ENCODE measurements around the gene OR3A3. TPM values are rescaled to one million over a fixed set of nuclear protein-coding genes. Genes with fewer than 3 reads are reported as not detected.

OR3A3 gene
- total RNA-seq, 1 donor from 2014 or later, result not detected

GRCh38 chr17:3471599-3471998 lies 60.4 kb downstream of the OR3A3 start, which contains the start of gene SPATA22:
TSS of gene SPATA22 (minus strand) at chr17:3471819. CDS start at chr17:3469325, 2,494 bp downstream.
- no peak for DNase-seq (ENCODE audit: extremely low read depth, low read depth, low spot score)

- no peak for DNase-seq (ENCODE audit: extremely low read depth, low read depth, low spot score)
Observed at GRCh38 chr17:3472137-3472536, 61.0 kb downstream of the OR3A3 start.

Other genes starting within 250 kb of the OR3A3 start
- gene OR1A2, start 213.9 kb upstream of the OR3A3 start, total RNA-seq, result not detected in 2 replicates
- not detected in 2 replicates for gene OR1A1, start 203.7 kb upstream of the OR3A3 start, total RNA-seq
- gene OR3A1, start 113.0 kb upstream of the OR3A3 start, total RNA-seq, result not detected in 2 replicates
- gene OR3A2, start 25.1 kb upstream of the OR3A3 start, total RNA-seq, result not detected in 2 replicates
- not detected in 2 replicates for gene OR1E1, start 13.0 kb upstream of the OR3A3 start, total RNA-seq
- gene OR1E2, start 22.5 kb downstream of the OR3A3 start, total RNA-seq, result not detected in 2 replicates
- gene SPATA22, start 60.4 kb downstream of the OR3A3 start, total RNA-seq, result not detected in 2 replicates
- not detected in 2 replicates for gene ASPA, start 64.6 kb downstream of the OR3A3 start, total RNA-seq
- gene TRPV3, start 146.4 kb downstream of the OR3A3 start, total RNA-seq, result 0.06 TPM in 1 of 2 replicates, not detected in the other
- 1.2 and 2.2 TPM in 2 replicates for gene TRPV1, start 198.0 kb downstream of the OR3A3 start, total RNA-seq
- gene SHPK, start 224.9 kb downstream of the OR3A3 start, total RNA-seq, result 14.5 and 15.0 TPM in 2 replicates
- 25.7 and 29.9 TPM in 2 replicates for gene CTNS, start 225.4 kb downstream of the OR3A3 start, total RNA-seq